NCI-H1694 treated with DMSO at 0.1 percent for 48 hours (cell line): ENCODE data around the gene TMEM171.

Experiments
- DNase-seq: peaks from one replicate; lab custom pipeline; 2025; lab: John Stamatoyannopoulos, UW

TMEM171 gene

DNA sequence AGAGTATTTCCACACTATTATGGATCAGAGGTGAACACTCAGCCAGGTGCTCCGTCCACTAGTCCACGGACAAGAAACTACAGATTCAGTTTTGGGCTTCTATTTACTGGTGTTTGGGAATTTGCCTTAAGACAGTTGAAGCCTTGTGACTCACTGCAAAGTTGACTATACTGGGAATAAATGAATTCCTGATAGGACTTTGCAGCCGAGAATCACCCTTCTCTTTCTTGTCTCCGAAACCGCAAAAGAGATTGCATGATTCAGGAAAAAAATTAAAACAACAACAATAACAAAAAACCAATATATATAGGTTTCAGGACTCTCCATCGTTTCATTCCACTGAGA lies 716 bp downstream of the TMEM171 start:
- no peak for DNase-seq

GRCh38 chr5:73122875-73123810 lies 2.8 kb downstream of the TMEM171 start:
- no peak for DNase-seq

GRCh38 chr5:73125289-73125688 lies 4.9 kb downstream of the TMEM171 start:
- DNase-seq, result no peak

GRCh38 chr5:73126381-73126780 lies 6.0 kb downstream of the TMEM171 start:
- DNase-seq, result no peak

DNA sequence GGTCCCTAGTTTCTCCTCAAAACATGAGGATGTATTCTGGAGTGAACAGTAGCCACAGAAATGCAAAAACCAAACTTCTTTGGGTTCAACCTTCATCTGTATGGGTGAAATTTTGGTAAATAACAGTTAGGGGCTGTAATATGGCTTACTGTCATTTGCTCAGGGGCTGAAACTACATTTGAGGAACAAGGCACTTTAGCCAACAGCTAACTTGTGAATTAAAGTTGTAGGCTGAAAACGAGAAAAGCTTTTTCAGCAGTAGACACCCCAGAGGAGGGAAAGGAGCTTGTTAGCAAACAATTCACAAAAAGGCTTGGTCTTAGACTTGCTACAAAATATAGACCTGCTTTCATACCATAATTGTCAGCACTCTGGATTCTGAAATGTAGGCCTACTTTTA lies 6.6 kb downstream of the TMEM171 start:
- DNase-seq, result no peak

DNA sequence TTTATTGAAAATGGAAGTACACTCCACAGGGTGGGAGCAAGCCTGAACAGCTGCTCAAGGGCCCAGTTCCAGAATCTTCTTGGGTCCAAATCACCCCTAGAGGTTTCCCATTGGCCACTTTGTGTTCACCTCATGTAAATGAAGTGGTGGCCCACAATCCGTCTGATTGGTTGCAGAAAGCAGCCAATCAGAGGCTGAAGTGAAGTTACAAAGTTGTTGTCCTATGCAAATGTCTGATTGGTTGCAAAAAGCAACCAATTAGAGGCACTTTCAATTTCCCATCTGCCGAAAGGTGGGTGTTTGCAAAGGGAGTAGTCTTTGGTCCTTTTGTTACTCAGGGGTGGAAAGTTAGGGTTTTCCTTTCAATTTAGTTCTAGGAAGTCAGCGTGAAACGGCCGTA lies 8.8 kb downstream of the TMEM171 start:
- DNase-seq, result no peak

- no peak for DNase-seq
Observed at GRCh38 chr5:73130811-73131210, 10.4 kb downstream of the TMEM171 start.

DNA sequence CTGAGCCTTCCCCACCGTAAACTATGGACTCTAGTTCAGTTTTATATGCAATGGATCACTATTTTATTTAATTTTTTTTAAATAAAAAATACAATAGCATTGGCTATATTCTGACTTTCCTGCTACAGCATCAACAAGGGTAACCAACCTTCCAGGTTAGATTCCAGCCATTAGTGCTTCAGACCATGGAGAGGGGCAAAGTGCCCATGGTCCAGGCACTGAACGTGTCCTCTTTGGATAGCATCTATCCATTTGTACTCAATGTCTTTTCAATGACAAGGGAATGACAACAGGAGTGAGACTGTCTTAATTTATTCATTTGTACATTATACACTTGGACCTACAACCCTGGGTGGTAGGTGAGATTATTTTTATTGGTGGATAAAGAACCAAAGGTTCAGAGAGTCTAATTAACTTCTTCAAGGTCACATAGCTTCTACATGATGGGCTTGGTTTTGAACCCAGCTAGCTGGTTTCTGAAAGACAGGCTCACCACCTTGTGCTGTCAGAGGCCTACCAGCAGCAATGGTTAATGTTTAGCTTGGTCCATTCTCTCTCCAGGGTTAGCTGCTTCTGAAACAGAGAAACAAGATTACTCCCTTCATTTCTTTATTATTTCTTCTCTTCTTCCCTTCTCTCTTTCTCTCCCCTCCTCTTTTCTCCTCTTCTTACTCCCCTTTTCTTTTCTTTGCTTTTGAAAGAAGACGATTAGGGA lies 11.5 kb downstream of the TMEM171 start:
- no peak for DNase-seq

GRCh38 chr5:73132759-73133158 lies 12.4 kb downstream of the TMEM171 start:
- DNase-seq, result no peak

DNA sequence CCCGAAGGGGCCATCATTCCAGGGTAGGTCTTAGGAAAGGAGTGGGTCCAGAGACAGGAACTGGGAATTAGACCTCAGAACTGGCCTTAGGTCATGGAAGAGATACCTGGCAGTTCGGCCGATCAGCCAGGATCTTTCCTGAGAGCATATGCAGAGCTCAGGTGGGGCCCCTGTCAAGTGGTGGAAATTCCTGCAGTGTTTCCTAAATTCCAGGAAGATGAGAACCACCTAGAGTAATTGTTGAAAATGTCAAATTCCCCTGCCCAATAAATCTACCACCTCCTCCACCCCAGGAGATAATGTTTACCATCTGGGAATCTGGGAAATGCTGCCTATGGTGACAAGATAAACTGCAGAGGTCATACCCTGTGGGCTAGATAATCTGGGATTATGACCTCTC lies 14.6 kb downstream of the TMEM171 start:
- DNase-seq, result no peak

GRCh38 chr5:73135429-73136054 lies 15.2 kb downstream of the TMEM171 start:
- DNase-seq, result no peak

DNA sequence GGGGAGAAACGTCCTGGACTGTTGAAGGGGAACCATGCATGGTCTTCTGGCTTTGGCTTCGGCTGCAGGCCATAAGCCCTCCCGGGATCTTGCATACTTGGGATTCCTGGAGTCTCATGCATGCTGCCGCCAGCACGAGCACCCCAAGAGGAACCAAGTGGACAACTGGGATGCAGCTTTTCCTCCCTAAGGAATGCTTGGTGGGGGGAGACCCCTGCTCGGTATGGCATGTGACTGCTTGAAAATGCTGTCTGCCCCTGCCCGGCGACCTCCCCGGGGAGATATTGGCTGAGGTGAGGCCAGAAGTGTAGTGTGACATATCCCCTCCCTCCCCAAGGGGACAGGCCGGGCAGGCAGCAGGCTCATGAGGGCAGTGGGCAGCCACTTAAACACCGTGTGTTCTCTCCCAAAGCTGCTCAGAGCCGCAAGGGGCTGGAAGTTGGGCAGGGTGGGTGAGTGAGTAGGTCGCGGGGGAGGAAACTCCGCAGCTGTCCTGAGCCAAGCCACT lies 15.7 kb downstream of the TMEM171 start:
- DNase-seq, result no peak

DNA sequence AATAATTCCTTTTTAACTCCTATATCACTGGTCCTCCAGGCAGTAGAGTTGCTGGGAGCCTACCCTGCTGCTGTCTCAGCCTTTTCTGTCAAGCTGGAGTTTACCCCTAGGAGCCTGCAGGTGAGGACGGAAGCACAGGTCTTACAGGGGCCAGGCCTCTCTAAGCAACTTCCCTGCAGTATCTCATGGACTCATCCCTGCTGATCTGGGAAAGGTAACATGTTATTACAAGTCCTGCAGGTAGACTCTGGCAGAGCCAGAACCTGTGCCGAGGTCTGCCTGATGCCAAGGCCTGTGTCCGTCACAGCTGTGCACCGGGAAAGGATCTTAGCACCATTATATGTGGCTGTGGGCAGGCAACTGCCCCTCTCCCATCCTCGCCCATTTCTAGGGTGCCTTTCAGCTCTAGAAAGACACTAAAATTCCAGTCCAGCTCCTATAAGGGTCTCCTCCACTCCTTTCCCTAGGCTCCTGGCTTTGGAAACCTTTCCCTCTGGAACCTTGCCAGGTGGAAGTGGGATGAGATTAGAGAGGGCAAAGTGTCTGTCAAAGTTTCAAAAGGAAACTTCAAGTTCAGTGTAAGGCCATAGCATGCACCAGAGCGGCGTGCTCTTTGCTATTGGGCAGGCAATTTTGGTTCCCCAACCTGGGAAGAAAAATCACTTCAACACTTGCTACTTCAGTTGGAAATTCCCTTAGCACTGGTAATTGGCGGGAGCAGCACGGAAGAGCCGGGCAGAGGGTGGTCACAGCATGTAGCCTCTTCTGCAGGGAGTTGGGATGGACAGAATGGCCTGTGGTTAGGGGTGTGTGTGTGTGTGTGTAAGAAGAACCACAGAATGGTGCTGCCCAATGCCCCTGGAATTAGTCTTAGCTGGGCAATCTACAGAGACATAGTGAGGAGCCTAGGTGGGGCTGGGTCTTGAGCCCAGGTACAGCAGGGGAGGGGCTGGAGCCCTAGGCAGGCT lies 17.5 kb downstream of the TMEM171 start:
- no peak for DNase-seq

DNA sequence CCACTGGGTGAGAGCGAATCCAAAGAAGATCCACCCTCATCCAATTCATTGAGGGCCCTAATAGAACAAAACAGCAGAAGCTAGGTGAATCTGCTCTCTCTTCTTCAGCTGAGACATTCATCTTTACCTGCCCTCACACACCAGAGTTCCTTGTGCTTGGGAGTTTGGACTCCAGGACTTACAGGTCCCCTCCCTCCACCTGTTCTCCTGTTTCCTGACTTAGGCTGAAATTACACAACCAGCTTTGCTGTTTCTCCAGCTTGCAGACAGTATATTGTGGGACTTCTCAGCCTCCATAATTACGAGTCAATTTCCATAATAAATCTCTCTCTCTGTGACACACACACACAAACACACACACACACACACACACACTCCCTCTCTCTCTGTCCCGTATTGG lies 19.1 kb downstream of the TMEM171 start:
- no peak for DNase-seq

GRCh38 chr5:73140801-73141200 lies 20.4 kb downstream of the TMEM171 start:
- DNase-seq, result no peak

DNA sequence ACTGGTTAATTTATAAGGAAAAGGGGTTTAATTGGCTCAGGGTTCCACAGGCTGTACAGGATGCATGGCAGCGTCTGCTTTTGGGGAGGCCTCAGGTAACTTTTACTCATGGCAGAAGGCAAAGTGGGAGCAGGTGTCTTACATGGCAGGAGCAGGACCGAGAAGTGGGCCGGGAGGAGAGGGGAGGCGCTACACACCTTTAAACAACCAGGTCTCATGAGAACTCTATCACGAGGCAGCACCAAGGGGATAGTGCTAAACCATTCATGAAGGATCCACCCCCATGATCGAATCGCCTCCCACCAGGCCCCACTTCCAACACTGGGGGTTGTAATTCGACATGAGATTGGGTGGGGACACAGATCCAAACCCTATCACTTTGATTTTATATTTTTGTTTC lies 21.7 kb downstream of the TMEM171 start:
- DNase-seq, result no peak

DNA sequence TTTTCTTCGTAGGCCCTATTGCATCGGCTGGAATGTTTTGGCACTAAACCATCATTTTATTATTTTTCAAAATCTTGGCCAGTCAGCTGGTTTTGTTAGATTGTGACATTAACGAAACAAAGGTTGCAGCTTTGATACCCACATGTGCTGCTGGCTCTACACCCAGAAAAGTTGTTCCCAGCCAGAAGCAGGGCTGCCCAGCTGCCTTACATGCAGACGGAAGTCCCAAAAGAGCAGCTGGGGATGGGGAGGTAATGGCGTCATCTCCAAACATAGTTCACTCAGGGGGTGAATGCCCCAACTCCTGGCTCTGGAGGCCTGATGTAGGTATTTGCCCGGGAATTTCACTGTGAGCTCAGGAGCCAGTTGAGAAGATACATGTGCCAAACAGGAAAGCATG lies 23.3 kb downstream of the TMEM171 start:
- no peak for DNase-seq

GRCh38 chr5:73149540-73149939 lies 29.2 kb downstream of the TMEM171 start:
- no peak for DNase-seq

DNA sequence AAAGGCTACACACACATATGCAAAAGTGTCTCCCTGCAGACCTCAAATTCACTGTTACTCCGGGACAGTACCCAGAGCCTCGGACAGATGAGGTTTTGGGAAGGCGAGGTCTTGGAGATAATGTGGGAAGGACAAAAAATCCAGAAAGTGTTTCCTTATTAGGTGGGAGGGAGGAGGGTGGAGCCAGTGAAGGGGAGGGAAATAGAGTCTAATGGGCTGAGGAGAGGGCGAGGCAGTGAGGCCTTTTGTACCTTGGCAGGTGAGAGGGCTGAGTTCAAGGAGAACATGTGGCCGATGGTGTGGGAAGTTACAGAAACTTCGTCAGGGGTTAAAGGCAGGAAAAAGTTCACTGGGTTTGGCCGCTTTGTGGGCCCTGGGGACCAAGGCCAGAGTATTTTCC lies 30.5 kb downstream of the TMEM171 start:
- no peak for DNase-seq

DNA sequence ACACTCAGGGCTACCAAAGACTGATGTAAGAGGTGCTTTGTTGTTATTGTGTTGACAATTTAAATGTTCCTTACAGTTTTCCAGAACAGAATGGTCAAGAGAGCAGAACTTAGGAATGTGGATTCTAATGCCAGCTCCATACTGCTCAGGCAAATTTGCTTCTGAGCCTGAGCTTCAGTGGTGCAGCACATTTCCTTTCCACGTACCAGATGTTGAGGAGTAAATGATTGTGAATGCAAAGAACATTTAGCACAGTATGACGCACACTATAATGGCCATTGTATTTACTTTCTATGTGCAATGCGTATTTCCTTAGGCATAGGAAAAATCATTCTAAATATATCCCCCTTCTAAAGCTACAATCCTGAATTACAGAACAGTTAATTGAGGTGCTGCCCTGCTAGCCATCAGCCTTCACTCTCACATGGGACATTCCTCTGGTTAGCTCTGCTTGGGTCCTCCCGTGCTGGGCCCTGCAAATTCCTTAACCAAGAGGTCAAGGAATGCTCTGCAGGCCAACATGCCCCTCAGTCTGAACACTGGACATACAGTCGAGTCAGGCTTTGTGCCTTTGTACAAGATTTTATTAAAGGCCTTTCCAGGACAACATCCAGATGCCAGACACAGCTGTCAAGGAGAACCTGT lies 31.5 kb downstream of the TMEM171 start:
- no peak for DNase-seq
